KMS-11 (cell line): Measurements from ENCODE around the gene FRMD4A.

Source experiments
- H2AFZ ChIP-seq: fragments of 200-600 bp; sonication (generic); 2 replicates; pipeline ENCODE4 v1.6.1; 2016; ENCODE audit warnings: antibody characterized with exemption, mixed run types, low read depth
- H3K27ac ChIP-seq: fragments of 200-600 bp; sonication (generic); 2 replicates; pipeline ENCODE4 v1.6.1; 2016; ENCODE audit warnings: mild to moderate bottlenecking, mixed run types
- H3K27me3 ChIP-seq: fragments of 200-600 bp; sonication (generic); 2 replicates; pipeline ENCODE4 v1.6.1; 2017; ENCODE audit warnings: mild to moderate bottlenecking, low read depth, mixed run types, moderate library complexity; ENCODE audit not compliant: insufficient read depth
- H3K36me3 ChIP-seq: fragments of 200-600 bp; sonication (generic); 2 replicates; pipeline ENCODE4 v1.6.1; 2017; ENCODE audit warnings: mild to moderate bottlenecking, mixed run types; ENCODE audit not compliant: insufficient read depth
- H3K4me1 ChIP-seq: fragments of 200-600 bp; sonication (generic); 2 replicates; pipeline ENCODE4 v1.6.1; 2016; ENCODE audit warnings: mild to moderate bottlenecking, low read depth, mixed run types; ENCODE audit not compliant: poor library complexity, severe bottlenecking
- H3K4me2 ChIP-seq: fragments of 200-600 bp; sonication (generic); 2 replicates; pipeline ENCODE4 v1.7.0; 2016; ENCODE audit warnings: mild to moderate bottlenecking, mixed run types
- H3K4me3 ChIP-seq: fragments of 200-600 bp; sonication (generic); IDR thresholded peaks from 2 replicates; pipeline ENCODE4 v1.6.1; 2017; ENCODE audit warnings: low read depth, low read length, mixed read lengths; ENCODE audit not compliant: insufficient read depth
- H3K79me2 ChIP-seq: fragments of 200-600 bp; sonication (generic); 2 replicates; pipeline ENCODE4 v1.6.1; 2016; ENCODE audit warnings: low read depth, mixed run types; ENCODE audit not compliant: insufficient read depth
- H3K9ac ChIP-seq: fragments of 200-600 bp; sonication (generic); 2 replicates; pipeline ENCODE4 v1.6.1; 2016; ENCODE audit warnings: mild to moderate bottlenecking, mixed run types
- H4K20me1 ChIP-seq: fragments of 200-600 bp; sonication (generic); 2 replicates; pipeline ENCODE4 v1.6.1; 2016; ENCODE audit warnings: mild to moderate bottlenecking, mixed run types; ENCODE audit not compliant: insufficient read depth
- TF ChIP-seq, protein P1 (sequence below): fragments of 200-600 bp; sonication (generic); conservative IDR thresholded peaks from 2 replicates; pipeline ENCODE4 v1.6.1; 2017; ENCODE audit warnings: low read depth, mild to moderate bottlenecking, antibody characterized with exemption, low read length, moderate library complexity, mixed read lengths

FRMD4A gene

DNA sequence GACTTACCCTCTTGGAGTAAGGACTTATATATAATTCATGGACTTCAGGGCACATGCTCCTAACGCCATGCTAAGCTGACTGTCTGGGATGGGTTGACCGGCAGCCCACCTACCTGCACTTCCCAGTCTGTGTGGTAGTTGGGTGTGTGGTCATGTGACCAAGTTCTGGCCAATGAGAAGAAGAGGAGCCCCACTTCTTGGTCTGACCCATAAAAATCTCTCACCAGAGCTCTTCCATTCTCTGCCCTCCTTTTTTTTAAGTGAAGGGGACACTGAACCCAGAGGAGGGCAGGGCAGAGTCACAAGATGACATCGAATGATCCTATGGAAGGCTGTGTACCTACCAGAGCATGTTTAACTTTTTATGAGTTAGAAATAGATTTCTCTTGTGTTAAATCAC is 370.1 kb downstream of the FRMD4A start:
- Histone ChIP-seq H3K4me1 (no peaks in the 10 kb centered on the region), H2AFZ (no peak overlapping the region), H3K4me2 (no peak overlapping the region), H3K27ac (no peak overlapping the region), H3K9ac (no peak overlapping the region), H3K79me2 (no peaks in the 10 kb centered on the region), H3K4me3 (no peak overlapping the region), H3K27me3 (no peaks in the 10 kb centered on the region), H3K36me3 (no peaks in the 10 kb centered on the region), H4K20me1 (no peaks in the 10 kb centered on the region)
- TF ChIP-seq, protein P1, sequence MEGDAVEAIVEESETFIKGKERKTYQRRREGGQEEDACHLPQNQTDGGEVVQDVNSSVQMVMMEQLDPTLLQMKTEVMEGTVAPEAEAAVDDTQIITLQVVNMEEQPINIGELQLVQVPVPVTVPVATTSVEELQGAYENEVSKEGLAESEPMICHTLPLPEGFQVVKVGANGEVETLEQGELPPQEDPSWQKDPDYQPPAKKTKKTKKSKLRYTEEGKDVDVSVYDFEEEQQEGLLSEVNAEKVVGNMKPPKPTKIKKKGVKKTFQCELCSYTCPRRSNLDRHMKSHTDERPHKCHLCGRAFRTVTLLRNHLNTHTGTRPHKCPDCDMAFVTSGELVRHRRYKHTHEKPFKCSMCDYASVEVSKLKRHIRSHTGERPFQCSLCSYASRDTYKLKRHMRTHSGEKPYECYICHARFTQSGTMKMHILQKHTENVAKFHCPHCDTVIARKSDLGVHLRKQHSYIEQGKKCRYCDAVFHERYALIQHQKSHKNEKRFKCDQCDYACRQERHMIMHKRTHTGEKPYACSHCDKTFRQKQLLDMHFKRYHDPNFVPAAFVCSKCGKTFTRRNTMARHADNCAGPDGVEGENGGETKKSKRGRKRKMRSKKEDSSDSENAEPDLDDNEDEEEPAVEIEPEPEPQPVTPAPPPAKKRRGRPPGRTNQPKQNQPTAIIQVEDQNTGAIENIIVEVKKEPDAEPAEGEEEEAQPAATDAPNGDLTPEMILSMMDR, result no peak

DNA sequence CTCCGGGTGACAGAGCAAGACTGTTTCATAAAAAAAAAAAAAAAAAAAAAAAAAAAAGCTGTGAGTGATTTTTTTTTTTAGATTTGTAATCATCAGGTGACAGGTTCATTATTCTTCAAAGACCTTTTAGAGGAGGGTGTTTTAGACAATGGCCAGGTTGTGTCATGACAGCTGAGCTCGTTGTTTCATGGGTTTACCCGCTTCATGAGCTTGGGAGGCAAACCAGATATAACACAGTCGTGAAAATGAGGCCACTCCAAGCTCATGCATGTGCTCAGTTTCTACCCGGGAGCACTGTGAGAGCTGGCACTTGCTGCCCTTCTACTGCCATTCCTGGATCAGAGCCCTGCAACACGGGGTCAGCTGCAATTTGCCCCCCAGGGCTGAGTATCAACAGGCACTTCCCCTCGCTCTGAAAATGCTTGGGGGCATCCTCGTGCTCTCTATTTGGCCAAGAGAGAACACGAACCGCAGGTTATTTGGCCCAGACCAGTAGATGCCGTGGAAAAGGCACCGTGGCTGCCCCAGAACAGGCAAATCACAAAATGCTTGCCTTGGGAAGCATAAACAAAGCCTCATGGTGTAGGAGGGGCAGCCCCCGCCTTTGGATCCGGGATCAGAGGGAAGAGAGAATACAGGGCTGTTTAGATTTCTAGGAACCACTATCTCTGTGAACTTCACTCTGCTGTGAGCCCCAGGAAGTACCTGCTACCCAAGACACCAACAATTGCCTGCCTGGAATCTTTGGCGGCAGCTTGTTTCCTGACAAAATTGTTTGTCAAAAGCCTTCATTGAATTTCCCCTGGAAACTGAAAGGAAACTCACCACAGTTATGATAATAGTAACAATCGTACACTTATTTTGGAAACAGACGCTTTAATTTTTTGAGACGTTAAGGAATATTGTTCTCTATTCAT is 371.0 kb downstream of the FRMD4A start:
- Histone ChIP-seq H3K9ac (no peak overlapping the region), H3K4me3 (no peak overlapping the region), H3K27ac (no peak overlapping the region), H2AFZ (no peak overlapping the region), H3K36me3 (no peaks in the 10 kb centered on the region), H3K79me2 (no peaks in the 10 kb centered on the region), H3K4me2 (no peak overlapping the region), H3K4me1 (no peaks in the 10 kb centered on the region), H4K20me1 (no peaks in the 10 kb centered on the region), H3K27me3 (no peaks in the 10 kb centered on the region)
- TF ChIP-seq, protein P1, result no peak

GRCh38 chr10:13957856-13958255 is 372.9 kb downstream of the FRMD4A start:
- no peaks in the 10 kb centered on the region for H3K27me3 ChIP-seq
- no peak overlapping the region for H2AFZ ChIP-seq
- no peak overlapping the region for H3K9ac ChIP-seq
- no peak overlapping the region for H3K4me3 ChIP-seq
- H3K4me2 ChIP-seq, result no peak overlapping the region
- H4K20me1 ChIP-seq, result no peaks in the 10 kb centered on the region
- no peak overlapping the region for H3K27ac ChIP-seq
- TF ChIP-seq, protein P1, result no peak
- H3K36me3 ChIP-seq, result no peaks in the 10 kb centered on the region
- no peaks in the 10 kb centered on the region for H3K4me1 ChIP-seq
- no peaks in the 10 kb centered on the region for H3K79me2 ChIP-seq

DNA sequence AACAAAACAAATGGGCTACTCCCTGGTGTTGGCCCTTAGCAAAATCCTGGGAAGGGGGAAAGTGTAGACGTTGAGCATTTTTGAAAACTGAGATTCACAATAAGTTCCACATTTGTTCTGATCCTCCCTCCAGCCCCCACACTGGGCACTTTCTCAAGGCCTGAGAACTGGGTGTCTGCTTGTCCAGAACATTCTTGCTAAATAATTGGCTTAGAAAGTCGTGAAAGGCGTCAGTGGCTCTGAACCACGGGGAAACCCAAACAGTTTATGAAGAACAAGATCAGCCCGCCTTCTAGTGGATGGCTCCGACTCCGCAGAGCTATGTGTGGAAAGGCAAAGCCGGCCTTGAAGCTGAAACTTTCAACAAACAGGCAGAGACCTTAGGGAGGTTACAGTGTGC is 373.9 kb downstream of the FRMD4A start:
- Histone ChIP-seq H3K4me3 (no peak overlapping the region), H4K20me1 (no peaks in the 10 kb centered on the region), H2AFZ (no peak overlapping the region), H3K27ac (no peak overlapping the region), H3K36me3 (no peaks in the 10 kb centered on the region), H3K4me1 (no peaks in the 10 kb centered on the region), H3K4me2 (no peak overlapping the region), H3K79me2 (no peaks in the 10 kb centered on the region), H3K9ac (no peak overlapping the region), H3K27me3 (no peaks in the 10 kb centered on the region)
- TF ChIP-seq, protein P1, result no peak
